Liver (tissue), 9 donors: ENCODE measurements around the gene PHF12. TPM values are rescaled to one million over a fixed set of nuclear protein-coding genes. Genes with fewer than 3 reads are reported as not detected.

Source experiments
- DNase-seq: peaks from one replicate; pipeline ENCODE4 v3.0.0-alpha.2; 2017; ENCODE audit warnings: low spot score
- H3K27ac ChIP-seq, 2 donors: one replicate each; pipeline ENCODE4 v1.7.0; 2013; ENCODE audit warnings: inconsistent platforms in 2 of 2, low read length in 2 of 2, control low read depth in 1 of 2, low read depth in 1 of 2, mild to moderate bottlenecking in 1 of 2
- H3K27me3 ChIP-seq, 4 donors: one replicate each; pipeline versions ENCODE4 v1.6.1 to v1.7.0; 2013; ENCODE audit warnings: low read length in 3 of 4, inconsistent platforms in 1 of 4, mild to moderate bottlenecking in 1 of 4, moderate library complexity in 1 of 4; ENCODE audit not compliant: control insufficient read depth in 4 of 4, insufficient read depth in 4 of 4
- H3K36me3 ChIP-seq, 4 donors: one replicate each; pipeline versions ENCODE4 v1.6.1 to v1.7.0; 2013; ENCODE audit warnings: low read length in 3 of 4, mild to moderate bottlenecking in 3 of 4, low read depth in 1 of 4, moderate library complexity in 1 of 4; ENCODE audit not compliant: control insufficient read depth in 4 of 4, insufficient read depth in 3 of 4
- H3K4me1 ChIP-seq, 4 donors: one replicate each; pipeline versions ENCODE4 v1.6.1 to v1.7.0; 2013; ENCODE audit warnings: low read length in 3 of 4, mild to moderate bottlenecking in 3 of 4, moderate library complexity in 1 of 4; ENCODE audit not compliant: control insufficient read depth in 4 of 4, insufficient read depth in 4 of 4
- H3K4me3 ChIP-seq, 3 donors: one replicate each; pipeline versions ENCODE4 v1.6.1 to v1.7.0; 2013; ENCODE audit warnings: low read length in 3 of 3, control low read depth in 1 of 3, low read depth in 1 of 3, mild to moderate bottlenecking in 1 of 3
- H3K9ac ChIP-seq, 2 donors: one replicate each; pipeline ENCODE4 v1.7.0; 2013; ENCODE audit warnings: low read length in 2 of 2, mild to moderate bottlenecking in 2 of 2, moderate library complexity in 2 of 2, control low read depth in 1 of 2, low read depth in 1 of 2
- H3K9me3 ChIP-seq, 4 donors: one replicate each; pipeline versions ENCODE4 v1.6.1 to v1.7.0; 2013; ENCODE audit warnings: low read length in 3 of 4; ENCODE audit not compliant: control insufficient read depth in 4 of 4
- ATF3 ChIP-seq: IDR thresholded peaks from 2 replicates; pipeline ENCODE4 v1.6.1; 2016; ENCODE audit warnings: antibody characterized with exemption
- EGR1 ChIP-seq, 2 donors: IDR thresholded peaks; 2 replicates each; pipeline ENCODE4 v1.6.1; 2016 to 2018; ENCODE audit warnings: antibody characterized with exemption in 2 of 2, low read depth in 2 of 2
- FOXA1 ChIP-seq: IDR thresholded peaks from 2 replicates; pipeline ENCODE4 v1.6.1; 2016; ENCODE audit warnings: antibody characterized with exemption
- FOXA2 ChIP-seq: IDR thresholded peaks from 2 replicates; pipeline ENCODE4 v1.6.1; 2016; ENCODE audit warnings: antibody characterized with exemption
- GABPA ChIP-seq, 2 donors: IDR thresholded peaks in 1 of 2; conservative IDR thresholded peaks in 1 of 2; 2 replicates each; pipeline ENCODE4 v1.6.1; 2016; ENCODE audit warnings: antibody characterized with exemption in 2 of 2, mild to moderate bottlenecking in 1 of 2, moderate library complexity in 1 of 2
- HNF4A ChIP-seq, 2 donors: conservative IDR thresholded peaks; 2 replicates each; pipeline ENCODE4 v1.6.1; 2016; ENCODE audit warnings: antibody characterized with exemption in 2 of 2, mild to moderate bottlenecking in 2 of 2
- HNF4G ChIP-seq: IDR thresholded peaks from 2 replicates; pipeline ENCODE4 v1.6.1; 2016; ENCODE audit warnings: antibody characterized with exemption
- JUND ChIP-seq, 2 donors: IDR thresholded peaks; 2 replicates each; pipeline ENCODE4 v1.6.1; 2016; ENCODE audit warnings: antibody characterized with exemption in 2 of 2
- MAX ChIP-seq: IDR thresholded peaks from 2 replicates; pipeline ENCODE4 v1.6.1; 2016; ENCODE audit warnings: antibody characterized with exemption
- NR2F2 ChIP-seq: IDR thresholded peaks from 2 replicates; pipeline ENCODE4 v1.6.1; 2016; ENCODE audit warnings: antibody characterized with exemption
- RAD21 ChIP-seq, 2 donors: IDR thresholded peaks; 2 replicates each; pipeline ENCODE4 v1.6.1; 2016; ENCODE audit warnings: antibody characterized with exemption in 2 of 2, mild to moderate bottlenecking in 2 of 2
- RXRA ChIP-seq, 2 donors: IDR thresholded peaks; 2 replicates each; pipeline ENCODE4 v1.6.1; 2017 to 2018; ENCODE audit warnings: antibody characterized with exemption in 2 of 2, mild to moderate bottlenecking in 1 of 2
- SP1 ChIP-seq: IDR thresholded peaks from 2 replicates; pipeline ENCODE4 v1.6.1; 2018; ENCODE audit warnings: antibody characterized with exemption, mild to moderate bottlenecking
- TAF1 ChIP-seq: conservative IDR thresholded peaks from 2 replicates; pipeline ENCODE4 v1.6.1; 2016; ENCODE audit warnings: antibody characterized with exemption, mild to moderate bottlenecking
- YY1 ChIP-seq: IDR thresholded peaks from 2 replicates; pipeline ENCODE4 v1.6.1; 2016; ENCODE audit warnings: antibody characterized with exemption, mild to moderate bottlenecking
- ZBTB33 ChIP-seq: IDR thresholded peaks from 2 replicates; pipeline ENCODE4 v1.6.1; 2016; ENCODE audit warnings: antibody characterized with exemption
- WGBS: extraction: QIAGEN DNeasy Blood & Tissue Kit; methylation state at CpG from one replicate; pipeline ENCODE4 v1.1.7; 2013; 5-methylcytosine and 5-hydroxymethylcytosine counted together
- polyA plus RNA-seq, 2 donors: library from polyadenylated mRNA; stranded (reverse) in 1 of 2; unstranded in 1 of 2; fragments of 200-250 nt in 1 of 2; fragments of >200 nt in 1 of 2; fragmentation: Nextera tagmentation in 1 of 2; extraction: Ambion mirVana in 1 of 2; gene quantifications; one replicate each; pipeline versions ENCODE4 v1.2.1 to v1.2.3, GENCODE V29; 2013 to 2015
- total RNA-seq, 2 donors: library from RNA; depleted of rRNA; stranded (reverse); fragments of >200 nt; gene quantifications; one replicate each; pipeline ENCODE4 v1.2.3, GENCODE V29; 2014
- TF ChIP-seq, protein P1 (sequence below): fragments of 150-350 bp; IDR thresholded peaks from 2 replicates; pipeline ENCODE4 v1.5.1; 2017; ENCODE audit warnings: improper control_type of control experiment, low read depth, low read length; ENCODE audit not compliant: missing input control
- TF ChIP-seq, protein P2 (sequence below): IDR thresholded peaks from 2 replicates; pipeline ENCODE4 v1.6.1; 2016; ENCODE audit warnings: antibody characterized with exemption, mild to moderate bottlenecking
- donor health status: healthy.
- donor health status: healthy.
- donor health status: healthy.
- donor health status: healthy.
- donor health status: healthy.

PHF12 gene
- total and polyA plus RNA-seq, 4 donors: 4.3 to 21.3 (median 11.7) TPM

DNA sequence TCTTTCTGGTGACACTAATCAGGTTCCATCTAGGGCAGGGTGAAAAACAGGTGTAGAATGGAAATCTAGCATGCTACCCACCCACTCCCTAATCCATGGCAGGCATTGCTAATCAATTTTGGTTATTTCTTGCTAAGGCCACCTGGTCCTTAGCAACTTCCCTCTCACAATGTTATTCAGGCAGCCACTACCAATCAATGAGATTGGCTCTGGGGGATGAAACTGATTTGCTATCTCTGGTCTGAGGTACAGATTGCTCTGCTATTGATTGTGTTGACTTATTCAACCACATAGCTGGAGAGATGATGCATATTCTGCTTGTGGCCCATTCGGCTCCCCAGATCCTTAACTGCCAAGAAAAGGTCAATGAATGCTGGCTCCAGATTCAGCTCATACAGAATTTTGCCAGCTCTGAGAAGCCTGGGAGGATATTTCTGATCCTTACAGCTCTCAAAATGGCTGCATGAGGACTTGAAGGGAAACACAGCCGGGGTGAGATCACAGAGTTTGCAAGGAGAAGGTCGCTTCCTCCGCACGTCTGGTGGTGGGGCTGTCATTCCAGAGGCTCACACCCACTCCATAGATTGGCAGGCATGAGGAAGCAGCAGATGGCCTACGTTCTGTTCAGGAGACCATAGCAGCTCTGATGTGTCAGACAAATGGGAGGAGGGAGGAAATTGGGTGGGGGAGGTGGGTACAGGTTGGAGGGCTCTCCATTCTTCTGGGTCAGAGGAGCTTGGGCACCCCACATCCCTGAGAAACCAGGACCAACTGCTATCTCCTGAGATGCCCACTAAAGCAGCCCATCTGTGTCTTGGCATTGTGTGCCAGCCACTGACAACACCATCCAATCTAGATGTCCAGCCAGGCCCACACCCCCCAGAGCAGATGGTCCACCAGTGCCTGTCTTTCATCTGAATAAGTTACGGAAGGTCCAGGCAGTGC is 32.2 kb upstream of the PHF12 start:
- no peak overlapping the region for H3K9ac ChIP-seq
- H3K4me1 ChIP-seq: peaks cover 0 to 5% (median 0%) of the 10 kb centered on the region in 4 donors
- no peaks in the 10 kb centered on the region for H3K27me3 ChIP-seq
- no peaks in the 10 kb centered on the region for H3K36me3 ChIP-seq
- no peak overlapping the region for H3K4me3 ChIP-seq
- DNase-seq: no peak
- TF ChIP-seq EGR1 (IDR thresholded peaks at IDR 0.05; ENCODE audit: low read depth in 2 of 2) (no peak), GABPA (IDR thresholded peaks at IDR 0.05 in 1 of 2, conservative IDR thresholded peaks at IDR 0.05 in 1 of 2) (no peak), HNF4A (conservative IDR thresholded peaks at IDR 0.05) (no peak), RXRA (IDR thresholded peaks at IDR 0.05) (no peak), MAX (no peak), RAD21 (IDR thresholded peaks at IDR 0.05) (no peak), SP1 (no peak), FOXA1 (no peak), TAF1 (no peak), YY1 (no peak), NR2F2 (no peak), ZBTB33 (no peak), JUND (IDR thresholded peaks at IDR 0.05) (no peak), FOXA2 (no peak), ATF3 (no peak), HNF4G (no peak)
- TF ChIP-seq, protein P1, sequence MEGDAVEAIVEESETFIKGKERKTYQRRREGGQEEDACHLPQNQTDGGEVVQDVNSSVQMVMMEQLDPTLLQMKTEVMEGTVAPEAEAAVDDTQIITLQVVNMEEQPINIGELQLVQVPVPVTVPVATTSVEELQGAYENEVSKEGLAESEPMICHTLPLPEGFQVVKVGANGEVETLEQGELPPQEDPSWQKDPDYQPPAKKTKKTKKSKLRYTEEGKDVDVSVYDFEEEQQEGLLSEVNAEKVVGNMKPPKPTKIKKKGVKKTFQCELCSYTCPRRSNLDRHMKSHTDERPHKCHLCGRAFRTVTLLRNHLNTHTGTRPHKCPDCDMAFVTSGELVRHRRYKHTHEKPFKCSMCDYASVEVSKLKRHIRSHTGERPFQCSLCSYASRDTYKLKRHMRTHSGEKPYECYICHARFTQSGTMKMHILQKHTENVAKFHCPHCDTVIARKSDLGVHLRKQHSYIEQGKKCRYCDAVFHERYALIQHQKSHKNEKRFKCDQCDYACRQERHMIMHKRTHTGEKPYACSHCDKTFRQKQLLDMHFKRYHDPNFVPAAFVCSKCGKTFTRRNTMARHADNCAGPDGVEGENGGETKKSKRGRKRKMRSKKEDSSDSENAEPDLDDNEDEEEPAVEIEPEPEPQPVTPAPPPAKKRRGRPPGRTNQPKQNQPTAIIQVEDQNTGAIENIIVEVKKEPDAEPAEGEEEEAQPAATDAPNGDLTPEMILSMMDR: no peak
- TF ChIP-seq, protein P2, sequence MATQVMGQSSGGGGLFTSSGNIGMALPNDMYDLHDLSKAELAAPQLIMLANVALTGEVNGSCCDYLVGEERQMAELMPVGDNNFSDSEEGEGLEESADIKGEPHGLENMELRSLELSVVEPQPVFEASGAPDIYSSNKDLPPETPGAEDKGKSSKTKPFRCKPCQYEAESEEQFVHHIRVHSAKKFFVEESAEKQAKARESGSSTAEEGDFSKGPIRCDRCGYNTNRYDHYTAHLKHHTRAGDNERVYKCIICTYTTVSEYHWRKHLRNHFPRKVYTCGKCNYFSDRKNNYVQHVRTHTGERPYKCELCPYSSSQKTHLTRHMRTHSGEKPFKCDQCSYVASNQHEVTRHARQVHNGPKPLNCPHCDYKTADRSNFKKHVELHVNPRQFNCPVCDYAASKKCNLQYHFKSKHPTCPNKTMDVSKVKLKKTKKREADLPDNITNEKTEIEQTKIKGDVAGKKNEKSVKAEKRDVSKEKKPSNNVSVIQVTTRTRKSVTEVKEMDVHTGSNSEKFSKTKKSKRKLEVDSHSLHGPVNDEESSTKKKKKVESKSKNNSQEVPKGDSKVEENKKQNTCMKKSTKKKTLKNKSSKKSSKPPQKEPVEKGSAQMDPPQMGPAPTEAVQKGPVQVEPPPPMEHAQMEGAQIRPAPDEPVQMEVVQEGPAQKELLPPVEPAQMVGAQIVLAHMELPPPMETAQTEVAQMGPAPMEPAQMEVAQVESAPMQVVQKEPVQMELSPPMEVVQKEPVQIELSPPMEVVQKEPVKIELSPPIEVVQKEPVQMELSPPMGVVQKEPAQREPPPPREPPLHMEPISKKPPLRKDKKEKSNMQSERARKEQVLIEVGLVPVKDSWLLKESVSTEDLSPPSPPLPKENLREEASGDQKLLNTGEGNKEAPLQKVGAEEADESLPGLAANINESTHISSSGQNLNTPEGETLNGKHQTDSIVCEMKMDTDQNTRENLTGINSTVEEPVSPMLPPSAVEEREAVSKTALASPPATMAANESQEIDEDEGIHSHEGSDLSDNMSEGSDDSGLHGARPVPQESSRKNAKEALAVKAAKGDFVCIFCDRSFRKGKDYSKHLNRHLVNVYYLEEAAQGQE: no peak
- 81% methylated on average over 7 of the region's 7 CpGs for WGBS
- no peaks in the 10 kb centered on the region for H3K9me3 ChIP-seq
- H3K27ac ChIP-seq: peak overlapping the region in 1 of 2 donors; percentile 64
